H1 (cell line): ENCODE results near the gene ETFDH. TPM values are rescaled to one million over a fixed set of nuclear protein-coding genes. Genes with fewer than 3 reads are reported as not detected.

Experiments used
- CTCF ChIA-PET: fragments of 300-600 bp; sonication (Branson Sonifier 250); formaldehyde crosslinking; loops from one replicate; lab custom pipeline; 2021; ENCODE audit not compliant: partially characterized antibody; lab: Charles Lee
- POLR2A ChIA-PET: fragments of 300-600 bp; sonication (Branson Sonifier 250); formaldehyde crosslinking; loops from one replicate; lab custom pipeline; 2021; ENCODE audit warnings: inconsistent platforms; ENCODE audit not compliant: partially characterized antibody; lab: Charles Lee
- DNase-seq, 2 experiments: peaks; one replicate each; pipeline versions ENCODE4 v3.0.0 to v3.0.0-alpha.2; 2010 to 2022; ENCODE audit warnings: low spot score in 2 of 2, low read depth in 1 of 2, mixed read lengths in 1 of 2
- FAIRE-seq: peaks from 2 replicates; lab custom pipeline; 2011; peaks lifted over from hg19 to GRCh38; lab: Jason Lieb, UNC
- H2AFZ ChIP-seq: 2 replicates; pipeline ENCODE4 v1.8.1; 2012; ENCODE audit warnings: low read length, inconsistent platforms
- H2AK5ac ChIP-seq: 2 replicates; pipeline ENCODE4 v1.6.1; 2013; ENCODE audit warnings: low read depth, low read length
- H2BK120ac ChIP-seq: replicated peaks from 2 replicates; pipeline ENCODE3; 2013; ENCODE audit warnings: low read depth, low read length, inconsistent platforms
- H2BK12ac ChIP-seq: 2 replicates; pipeline ENCODE4 v1.6.1; 2013; ENCODE audit warnings: low read depth, low read length
- H2BK15ac ChIP-seq: 2 replicates; pipeline ENCODE4 v1.6.1; 2013; ENCODE audit warnings: low read length
- H2BK20ac ChIP-seq: 2 replicates; pipeline ENCODE4 v1.6.1; 2013; ENCODE audit warnings: low read length
- H2BK5ac ChIP-seq: 2 replicates; pipeline ENCODE4 v1.6.1; 2013; ENCODE audit warnings: low read depth, low read length
- H3K14ac ChIP-seq: 2 replicates; pipeline ENCODE4 v1.6.1; 2013; ENCODE audit warnings: inconsistent platforms; ENCODE audit not compliant: insufficient read length
- H3K18ac ChIP-seq: 2 replicates; pipeline ENCODE4 v1.6.1; 2013; ENCODE audit warnings: low read length; ENCODE audit errors: extremely low read depth
- H3K23ac ChIP-seq: 2 replicates; pipeline ENCODE4 v1.6.1; 2013; ENCODE audit warnings: inconsistent platforms; ENCODE audit not compliant: insufficient read length
- H3K23me2 ChIP-seq: 2 replicates; pipeline ENCODE4 v1.6.1; 2013; ENCODE audit warnings: low read depth, low read length
- H3K27ac ChIP-seq: 2 replicates; pipeline ENCODE4 v1.6.1; 2011; ENCODE audit warnings: low read depth, low read length, inconsistent platforms
- H3K27me3 ChIP-seq, 4 experiments: replicated peaks in 1 of 4; 1 replicate in 1 of 4; 2 replicates in 3 of 4; pipeline versions ENCODE4 v1.6.1 to v1.8.1; 2011 to 2013; ENCODE audit warnings: low read length in 3 of 4, mild to moderate bottlenecking in 3 of 4, inconsistent platforms in 2 of 4, mixed read lengths in 2 of 4, moderate library complexity in 1 of 4; ENCODE audit not compliant: control insufficient read depth in 3 of 4, insufficient read depth in 3 of 4; ENCODE audit errors: extremely low read depth in 1 of 4
- H3K36me3 ChIP-seq, 4 experiments: 2 replicates each; pipeline versions ENCODE4 v1.6.1 to v1.8.1; 2011 to 2013; ENCODE audit warnings: mild to moderate bottlenecking in 4 of 4, low read length in 3 of 4, moderate library complexity in 2 of 4, control low read depth in 1 of 4, inconsistent platforms in 1 of 4; ENCODE audit not compliant: insufficient read depth in 4 of 4, control insufficient read depth in 2 of 4
- H3K4ac ChIP-seq: replicated peaks from 2 replicates; pipeline ENCODE3; 2013; ENCODE audit warnings: low read length, low read depth, mixed read lengths, inconsistent platforms; ENCODE audit not compliant: insufficient read length
- H3K4me1 ChIP-seq, 4 experiments: replicated peaks in 1 of 4; 1 replicate in 1 of 4; 2 replicates in 3 of 4; pipeline versions ENCODE4 v1.6.1 to v1.8.1; 2011 to 2013; ENCODE audit warnings: low read length in 3 of 4, inconsistent platforms in 2 of 4, mixed read lengths in 1 of 4; ENCODE audit not compliant: insufficient read depth in 4 of 4, control insufficient read depth in 3 of 4
- H3K4me2 ChIP-seq, 2 experiments: 2 replicates each; pipeline versions ENCODE4 v1.6.1 to v1.8.1; 2011 to 2013; ENCODE audit warnings: low read depth in 2 of 2, low read length in 2 of 2, control low read depth in 1 of 2, inconsistent platforms in 1 of 2, mild to moderate bottlenecking in 1 of 2; ENCODE audit not compliant: insufficient read depth in 1 of 2
- H3K4me3 ChIP-seq, 4 experiments: fragments of 200-600, 300-600 bp in 1 of 4; sonication (generic), shearing (Covaris generic), sonication (Bioruptor Twin) in 1 of 4; 2 replicates each; pipeline versions ENCODE4 v1.5.1 to v1.8.1; 2011 to 2016; ENCODE audit warnings: low read length in 4 of 4, low read depth in 3 of 4, control low read depth in 2 of 4, inconsistent platforms in 2 of 4, mild to moderate bottlenecking in 2 of 4, mixed read lengths in 1 of 4, moderate library complexity in 1 of 4; ENCODE audit not compliant: insufficient read depth in 2 of 4; ENCODE audit errors: extremely low read depth in 1 of 4
- H3K56ac ChIP-seq: replicated peaks from 2 replicates; pipeline ENCODE3; 2013; ENCODE audit warnings: low read depth, mild to moderate bottlenecking, mixed read lengths, low read length, inconsistent platforms; ENCODE audit not compliant: insufficient read length
- H3K79me1 ChIP-seq: 2 replicates; pipeline ENCODE4 v1.6.1; 2013; ENCODE audit warnings: low read depth, low read length, control low read depth
- H3K79me2 ChIP-seq, 2 experiments: 2 replicates each; pipeline versions ENCODE4 v1.6.1 to v1.8.1; 2012 to 2013; ENCODE audit warnings: low read length in 2 of 2, mild to moderate bottlenecking in 2 of 2, inconsistent platforms in 1 of 2; ENCODE audit not compliant: insufficient read depth in 2 of 2, control insufficient read depth in 1 of 2
- H3K9ac ChIP-seq, 4 experiments: replicated peaks in 1 of 4; 1 replicate in 1 of 4; 2 replicates in 3 of 4; pipeline versions ENCODE4 v1.6.1 to v1.8.1; 2011 to 2013; ENCODE audit warnings: low read depth in 3 of 4, low read length in 3 of 4, control low read depth in 2 of 4, mild to moderate bottlenecking in 2 of 4, moderate library complexity in 2 of 4, inconsistent platforms in 1 of 4; ENCODE audit errors: extremely low read depth in 1 of 4
- H3K9me3 ChIP-seq, 2 experiments: 2 replicates each; pipeline versions ENCODE4 v1.6.1 to v1.8.1; 2012 to 2013; ENCODE audit warnings: mild to moderate bottlenecking in 2 of 2, moderate library complexity in 2 of 2, control low read depth in 1 of 2, inconsistent platforms in 1 of 2, low read depth in 1 of 2, low read length in 1 of 2, mixed read lengths in 1 of 2; ENCODE audit not compliant: insufficient read depth in 2 of 2
- H4K20me1 ChIP-seq, 2 experiments: replicated peaks in 1 of 2; 2 replicates each; pipeline versions ENCODE3 to v1.8.1; 2011 to 2013; ENCODE audit warnings: inconsistent platforms in 2 of 2, low read length in 2 of 2, mild to moderate bottlenecking in 1 of 2; ENCODE audit not compliant: insufficient read depth in 2 of 2, control insufficient read depth in 1 of 2
- H4K5ac ChIP-seq: 2 replicates; pipeline ENCODE4 v1.6.1; 2013; ENCODE audit warnings: low read length, low read depth, mixed read lengths, inconsistent platforms; ENCODE audit not compliant: insufficient read length
- H4K8ac ChIP-seq: 2 replicates; pipeline ENCODE4 v1.8.0; 2013; ENCODE audit warnings: mild to moderate bottlenecking, moderate library complexity, low read length, inconsistent platforms; ENCODE audit not compliant: insufficient read depth; ENCODE audit errors: extremely low read depth
- H4K91ac ChIP-seq: replicated peaks from 2 replicates; pipeline ENCODE3; 2013; ENCODE audit warnings: low read length, mixed read lengths, inconsistent platforms; ENCODE audit not compliant: insufficient read length
- BCL11A ChIP-seq, 2 experiments: IDR thresholded peaks; one replicate each; pipeline ENCODE4 v1.6.1; 2011; ENCODE audit warnings: low read depth in 2 of 2, low read length in 2 of 2, mild to moderate bottlenecking in 2 of 2
- CEBPB ChIP-seq: IDR thresholded peaks from 2 replicates; pipeline ENCODE4 v1.6.1; 2012; ENCODE audit warnings: low read depth, low read length
- CREB1 ChIP-seq: IDR thresholded peaks from 2 replicates; pipeline ENCODE4 v1.6.1; 2012; ENCODE audit warnings: inconsistent platforms
- CTBP2 ChIP-seq: IDR thresholded peaks from 2 replicates; pipeline ENCODE4 v1.7.0; 2011; ENCODE audit warnings: borderline replicate concordance, mild to moderate bottlenecking, moderate library complexity, mixed read lengths, low read length; ENCODE audit not compliant: insufficient read depth, insufficient read length
- EP300 ChIP-seq, 2 experiments: IDR thresholded peaks; 1 replicate in 1 of 2; 2 replicates in 1 of 2; pipeline ENCODE4 v1.6.1; 2011 to 2012; ENCODE audit warnings: low read depth in 2 of 2, low read length in 2 of 2, mild to moderate bottlenecking in 2 of 2, borderline replicate concordance in 1 of 2, inconsistent platforms in 1 of 2, moderate library complexity in 1 of 2
- KDM5A ChIP-seq: fragments of 200-600 bp; IDR thresholded peaks from 2 replicates; pipeline ENCODE4 v1.7.1; 2012; ENCODE audit warnings: mild to moderate bottlenecking, low read length, inconsistent platforms, mixed read lengths
- MAFK ChIP-seq: IDR thresholded peaks from 2 replicates; pipeline ENCODE4 v1.6.1; 2012; ENCODE audit warnings: low read depth, mild to moderate bottlenecking, improper control_type of control experiment, low read length
- RAD21 ChIP-seq, 2 experiments: IDR thresholded peaks in 1 of 2; conservative IDR thresholded peaks in 1 of 2; 2 replicates each; pipeline ENCODE4 v1.6.1; 2011; ENCODE audit warnings: low read depth in 2 of 2, low read length in 2 of 2, improper control_type of control experiment in 1 of 2, inconsistent platforms in 1 of 2, mild to moderate bottlenecking in 1 of 2, moderate library complexity in 1 of 2
- RNF2 ChIP-seq: fragments of 200-900, 300-1000 bp; sonication (generic); IDR thresholded peaks from 2 replicates; pipeline ENCODE4 v1.7.1; 2016; ENCODE audit warnings: borderline replicate concordance, low read depth, mild to moderate bottlenecking, antibody characterized with exemption, low read length; ENCODE audit not compliant: poor library complexity, severe bottlenecking; ENCODE audit errors: missing control alignments
- SIX5 ChIP-seq: IDR thresholded peaks from 2 replicates; pipeline ENCODE4 v1.6.1; 2011; ENCODE audit warnings: mild to moderate bottlenecking, low read depth, low read length
- SRF ChIP-seq: IDR thresholded peaks from 2 replicates; pipeline ENCODE4 v1.6.1; 2011; ENCODE audit warnings: mild to moderate bottlenecking, low read depth, low read length, moderate library complexity
- TAF7 ChIP-seq: optimal IDR thresholded peaks from 2 replicates; pipeline ENCODE3; 2011; ENCODE audit warnings: low read depth, mild to moderate bottlenecking, inconsistent platforms, low read length, moderate library complexity, borderline replicate concordance
- TCF12 ChIP-seq: IDR thresholded peaks from 2 replicates; pipeline ENCODE4 v1.6.1; 2011; ENCODE audit warnings: low read depth, mild to moderate bottlenecking, low read length
- ZNF274 ChIP-seq: IDR thresholded peaks from 2 replicates; pipeline ENCODE4 v1.7.0; 2012; ENCODE audit warnings: low read length, borderline replicate concordance; ENCODE audit errors: extremely low read depth
- WGBS, 2 experiments: shearing (Covaris generic) in 1 of 2; methylation state at CpG; one replicate each; pipeline versions ENCODE4 v1.1.6 to v1.1.7; 2013 to 2015; ENCODE audit warnings: low lambda C conversion rate in 2 of 2, mixed read lengths in 2 of 2, inconsistent platforms in 1 of 2, low coverage in 1 of 2, missing lambda C conversion rate in 1 of 2; ENCODE audit not compliant: insufficient replicate concordance in 2 of 2, insufficient coverage in 1 of 2, insufficient read length in 1 of 2; ENCODE audit errors: extremely low coverage in 1 of 2, missing lambda C conversion rate in 1 of 2; 5-methylcytosine and 5-hydroxymethylcytosine counted together
- polyA plus RNA-seq, 7 experiments: library from polyadenylated mRNA; depleted of rRNA in 3 of 7; stranded (reverse) in 5 of 7; unstranded in 2 of 7; fragments of >200 nt in 5 of 7; fragments of 200-250 nt in 2 of 7; gene quantifications; 1 replicate in 5 of 7; 2 replicates in 1 of 7; 4 replicates in 1 of 7; pipeline versions ENCODE4 v1.2.1 to v1.2.3, GENCODE V29; 2011 to 2013; ENCODE audit warnings: missing spikeins in 2 of 7, mixed read lengths in 2 of 7
- total RNA-seq: library from RNA; stranded (reverse); fragmentation: NEBNext Ultra II Directional; extraction: Animal tissue kit (Norgen Biotek cat#: 25700); gene quantifications from 2 replicates; pipeline ENCODE4 v1.2.1, GENCODE V29; 2021

The ETFDH gene
- total and polyA plus RNA-seq, 2 of the 8 experiments (the other 6 are each of a cell fraction or from before 2014, with no cell fraction given) = 11.3 to 15.7 TPM

- Histone ChIP-seq H2BK120ac (no peak overlapping the region), H2BK15ac (no peak overlapping the region), H3K18ac (no peak overlapping the region)
- TF ChIP-seq SRF = no peak
- no peak for TF ChIP-seq RAD21 (IDR thresholded peaks at IDR 0.05 in 1 of 2, conservative IDR thresholded peaks at IDR 0.05 in 1 of 2; ENCODE audit: low read depth in 2 of 2, low read length in 2 of 2)
- no peak for TF ChIP-seq TAF7
- TF ChIP-seq CTBP2 = no peak
- TF ChIP-seq KDM5A = no peak
- no peak for TF ChIP-seq CREB1
- TF ChIP-seq ZNF274 = no peak
- TF ChIP-seq MAFK = no peak
- TF ChIP-seq EP300 (IDR thresholded peaks at IDR 0.05; ENCODE audit: borderline replicate concordance in 1 of 2, low read depth in 2 of 2, low read length in 2 of 2) = no peak
- no peak for TF ChIP-seq BCL11A (IDR thresholded peaks at IDR 0.05; ENCODE audit: low read depth in 2 of 2, low read length in 2 of 2)
- no peak for TF ChIP-seq SIX5
- TF ChIP-seq CEBPB = no peak
- TF ChIP-seq TCF12 = no peak
- TF ChIP-seq RNF2 = no peak
- TF ChIP-seq, all 59 proteins: peak for 0
- Histone ChIP-seq H4K91ac (no peak overlapping the region), H3K4me3 (no peak overlapping the region), H3K79me2 (no peaks in the 10 kb centered on the region), H2BK12ac (no peak overlapping the region), H3K4ac (no peak overlapping the region), H3K4me1 (no peaks in the 10 kb centered on the region), H3K9me3 (peaks cover 0 to 7% of the 10 kb centered on the region in 2 experiments; a peak in 2 of 4 replicates), H3K23me2 (no peaks in the 10 kb centered on the region), H3K56ac (no peak overlapping the region), H4K20me1 (no peaks in the 10 kb centered on the region), H3K23ac (no peak overlapping the region), H2AFZ (no peak overlapping the region), H3K14ac (no peak overlapping the region), H3K4me2 (no peak overlapping the region), H3K27ac (no peak overlapping the region), H2BK5ac (no peak overlapping the region), H4K8ac (no peak overlapping the region), H3K79me1 (no peaks in the 10 kb centered on the region), H4K5ac (no peak overlapping the region), H3K36me3 (no peaks in the 10 kb centered on the region), H2BK20ac (no peak overlapping the region), H2AK5ac (no peak overlapping the region), H3K9ac (no peak overlapping the region), H3K27me3 (no peaks in the 10 kb centered on the region)
- ChIA-PET POLR2A (no interaction called here), CTCF (no interaction called here)
- FAIRE-seq (no peak), DNase-seq (no peak)
- 65% methylated on average over 4 of the region's 4 CpGs; no CpG with 5 or more reads in 1 of the 2 experiments for WGBS, 2 experiments
These were observed 86.0 kb downstream of the ETFDH start for GRCh38 chr4:158758142-158758541.
